Activated CD4-positive, CD25-positive, alpha-beta regulatory T cell treated with anti-CD3 and anti-CD28 coated beads, Interleukin-2, amount 50 U/mL, for 16 hours (primary cell): ENCODE results near the gene TUBA8.
"Not testable (repeated sequence)": the region's sequence is repeated elsewhere in the genome, so short reads cannot be mapped to it uniquely, and the experiment has no call there.

Experiments
- DNase-seq: peaks from one replicate; pipeline ENCODE4 v3.0.0-alpha.2; 2020; ENCODE audit warnings: low read depth, low spot score

Gene TUBA8

GRCh38 chr22:18105981-18106380 is 4.6 kb upstream of the TUBA8 start:
- not testable (repeated sequence) for DNase-seq

GRCh38 chr22:18106550-18107341 is 3.9 kb upstream of the TUBA8 start:
- not testable (repeated sequence) for DNase-seq

GRCh38 chr22:18108187-18108586 is 2.4 kb upstream of the TUBA8 start:
- no peak for DNase-seq

DNA sequence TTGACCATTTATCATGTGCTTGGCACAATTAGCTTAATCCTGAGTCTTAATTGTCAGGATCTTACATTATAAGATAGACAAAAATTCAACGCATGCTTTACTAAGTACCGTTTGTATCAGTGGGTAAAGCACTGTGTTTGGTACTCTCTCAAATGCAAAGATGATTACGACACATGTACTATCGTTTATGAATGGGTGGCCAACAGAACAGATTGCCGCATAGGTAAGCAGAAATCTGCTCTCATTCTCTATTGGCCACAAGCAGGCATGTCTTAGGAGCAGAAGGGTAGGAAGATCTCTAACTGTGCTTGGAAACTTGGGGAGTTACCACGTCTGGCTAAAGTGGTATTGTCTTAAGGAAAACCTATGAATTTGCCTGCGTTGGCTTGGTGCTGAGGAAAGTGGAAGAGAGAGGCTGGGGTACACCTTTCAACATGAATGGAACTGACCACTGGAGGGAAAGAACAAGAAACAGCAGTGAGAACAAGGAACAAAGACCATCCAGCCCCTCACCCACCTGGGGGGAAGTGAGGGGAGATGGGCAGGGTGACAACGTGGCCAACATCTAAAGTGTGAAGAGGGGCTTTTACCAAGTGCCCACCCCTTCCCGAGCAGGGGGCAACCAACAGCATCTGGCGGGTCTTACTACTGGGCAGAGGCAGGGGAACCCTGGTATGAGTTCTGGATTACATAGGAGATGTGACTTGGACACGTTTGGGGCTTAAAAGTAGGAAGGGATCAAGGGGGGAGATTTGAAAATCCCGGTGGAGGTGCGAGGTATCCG is 1.0 kb upstream of the TUBA8 start:
- no peak for DNase-seq

DNA sequence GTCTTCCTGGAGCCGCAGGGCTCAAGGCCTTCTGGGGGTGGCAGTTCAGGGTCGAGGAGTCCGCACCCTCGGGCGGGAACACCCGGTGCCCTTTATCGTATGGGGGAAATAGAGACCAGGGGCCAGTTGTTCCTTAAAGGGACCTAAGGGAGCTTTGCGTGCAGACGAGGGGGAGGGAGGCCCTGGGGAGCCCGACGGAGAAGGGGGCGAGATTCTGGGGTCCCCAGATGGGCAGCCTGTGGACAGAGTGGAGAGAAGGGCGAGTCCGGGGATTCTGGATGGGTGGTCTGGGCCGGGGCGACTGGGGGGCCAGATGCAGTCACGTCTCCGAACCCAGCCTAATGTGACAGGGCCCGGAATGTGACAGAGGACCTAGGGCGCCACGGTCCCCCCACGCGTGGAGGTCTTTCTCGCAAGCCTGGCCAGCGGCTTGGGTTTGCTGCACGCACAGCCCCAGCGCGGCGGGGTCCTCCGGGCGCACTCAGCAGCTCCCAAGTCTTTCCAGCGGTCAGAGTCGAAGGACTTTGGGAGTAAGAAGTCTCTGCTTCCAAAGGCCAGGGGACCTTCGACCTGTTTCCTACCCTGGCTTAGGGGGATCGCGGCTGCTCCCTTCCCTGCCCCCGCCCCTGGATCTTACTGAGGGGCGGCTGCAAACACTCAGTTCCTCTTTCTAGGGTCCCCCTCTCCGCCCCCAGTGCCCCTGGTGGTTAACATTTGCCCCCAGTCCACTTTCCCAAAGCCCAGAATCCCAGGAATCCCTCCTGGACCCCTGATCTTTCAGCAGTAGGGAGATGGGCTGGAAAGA is 547 bp downstream of the TUBA8 start:
- DNase-seq: no peak

DNA sequence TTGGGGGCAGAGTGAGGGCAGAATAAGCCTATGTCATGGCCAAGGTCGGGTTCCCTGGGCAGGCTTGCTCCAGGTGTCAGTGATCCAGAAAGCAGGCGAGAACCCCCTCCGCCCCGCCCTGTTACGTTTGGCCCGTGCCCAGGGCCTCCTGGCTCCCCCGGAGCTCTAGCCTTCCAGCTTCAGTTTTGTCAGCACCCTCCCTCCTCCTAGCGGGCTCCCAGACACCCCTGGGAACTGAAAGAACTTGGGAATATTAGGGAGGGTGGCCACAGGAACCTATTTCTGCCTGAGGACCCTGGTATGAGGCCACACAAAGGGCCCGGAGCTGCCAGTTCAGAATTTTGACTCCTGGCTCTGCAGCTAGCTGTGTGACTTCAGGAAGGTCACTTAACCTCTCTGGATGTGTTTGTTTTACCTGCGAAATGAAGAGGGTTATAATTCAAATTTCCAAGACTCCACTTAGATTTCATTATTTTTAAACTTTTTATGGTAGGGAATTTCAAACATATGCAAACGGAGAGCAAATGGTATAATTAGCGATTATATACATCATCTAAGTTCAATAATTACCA is 1.2 kb downstream of the TUBA8 start:
- no peak for DNase-seq

DNA sequence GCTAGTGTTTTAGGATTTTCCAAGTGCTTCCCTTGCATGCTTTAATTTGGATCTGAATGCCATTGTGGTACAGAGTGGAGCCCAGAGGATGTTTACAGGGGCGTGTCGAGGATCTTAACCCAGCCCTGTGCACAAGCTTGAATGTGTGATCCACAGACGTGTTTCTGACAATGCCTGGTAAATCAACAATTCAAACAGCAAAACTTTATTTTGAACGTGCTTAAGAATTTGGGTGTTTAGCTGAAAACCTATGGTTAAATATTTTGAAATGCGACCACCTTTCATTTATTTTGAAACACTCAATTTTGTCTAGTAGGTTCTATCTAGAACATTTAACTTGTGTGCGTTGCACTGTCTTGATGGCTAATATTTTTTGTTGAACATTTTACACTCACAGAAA is 1.8 kb downstream of the TUBA8 start:
- no peak for DNase-seq

GRCh38 chr22:18113680-18114394 is 3.2 kb downstream of the TUBA8 start:
- DNase-seq: no peak

GRCh38 chr22:18114495-18114894 is 3.9 kb downstream of the TUBA8 start:
- DNase-seq: no peak

DNA sequence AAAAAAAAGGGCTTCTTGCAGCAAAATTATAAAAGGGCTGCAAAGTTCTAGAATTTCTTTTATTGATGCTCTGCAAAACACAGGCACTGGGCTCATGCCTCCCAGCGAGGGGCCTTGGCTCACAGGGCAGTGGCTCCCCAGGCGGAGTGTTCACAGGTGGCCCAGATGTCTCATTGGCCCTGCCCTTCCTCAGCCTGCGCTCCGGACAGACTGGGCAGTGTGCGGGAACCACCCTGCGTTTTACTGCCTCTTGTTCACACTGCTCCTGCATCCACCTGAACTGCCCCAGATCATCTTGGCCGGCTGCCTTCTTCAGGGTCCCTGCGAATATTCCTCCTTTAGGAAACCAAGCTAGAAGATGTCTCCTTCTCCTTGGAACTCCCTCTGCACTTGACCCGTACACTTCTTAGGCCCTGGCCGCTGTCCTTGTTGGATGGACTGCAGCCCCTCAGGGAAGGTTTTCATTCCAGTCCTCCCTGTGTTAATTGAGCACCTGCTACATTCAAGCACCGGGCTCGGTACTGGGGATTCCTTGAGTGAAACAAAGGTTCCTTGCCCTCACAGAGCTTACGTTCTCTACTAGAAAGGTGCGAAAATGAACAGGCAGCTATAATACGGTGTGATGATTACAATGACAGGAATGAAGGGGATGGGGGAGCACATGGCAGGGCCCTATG is 4.5 kb downstream of the TUBA8 start:
- DNase-seq: no peak

GRCh38 chr22:18115906-18116371 is 5.3 kb downstream of the TUBA8 start:
- no peak for DNase-seq

DNA sequence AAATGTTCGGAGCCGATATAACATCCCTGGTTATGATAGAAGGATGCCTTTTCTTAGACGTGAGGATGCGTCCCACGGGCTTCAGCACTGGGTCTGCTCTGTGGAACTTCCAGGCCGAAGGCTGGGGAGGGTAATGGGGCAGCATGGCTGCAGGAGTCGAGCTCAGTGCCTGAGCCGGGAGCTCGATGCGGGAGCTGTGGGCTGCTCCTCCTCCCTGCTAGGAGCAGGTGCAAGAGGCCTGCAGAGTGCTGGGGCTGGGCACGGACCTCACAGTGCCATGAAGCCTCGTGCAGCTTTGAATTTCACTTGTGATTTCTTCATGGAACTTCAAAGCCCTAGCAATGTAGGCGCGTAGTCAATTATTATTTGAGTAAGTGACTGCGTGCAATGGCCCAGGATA is 6.0 kb downstream of the TUBA8 start:
- DNase-seq: no peak

GRCh38 chr22:18118345-18118915 is 7.8 kb downstream of the TUBA8 start:
- DNase-seq: no peak

- no peak for DNase-seq
Measured at GRCh38 chr22:18119409-18120110, 9.0 kb downstream of the TUBA8 start.

GRCh38 chr22:18120857-18121256 is 10.2 kb downstream of the TUBA8 start:
- DNase-seq: no peak

GRCh38 chr22:18121506-18121905 is 10.9 kb downstream of the TUBA8 start:
- DNase-seq: no peak

DNA sequence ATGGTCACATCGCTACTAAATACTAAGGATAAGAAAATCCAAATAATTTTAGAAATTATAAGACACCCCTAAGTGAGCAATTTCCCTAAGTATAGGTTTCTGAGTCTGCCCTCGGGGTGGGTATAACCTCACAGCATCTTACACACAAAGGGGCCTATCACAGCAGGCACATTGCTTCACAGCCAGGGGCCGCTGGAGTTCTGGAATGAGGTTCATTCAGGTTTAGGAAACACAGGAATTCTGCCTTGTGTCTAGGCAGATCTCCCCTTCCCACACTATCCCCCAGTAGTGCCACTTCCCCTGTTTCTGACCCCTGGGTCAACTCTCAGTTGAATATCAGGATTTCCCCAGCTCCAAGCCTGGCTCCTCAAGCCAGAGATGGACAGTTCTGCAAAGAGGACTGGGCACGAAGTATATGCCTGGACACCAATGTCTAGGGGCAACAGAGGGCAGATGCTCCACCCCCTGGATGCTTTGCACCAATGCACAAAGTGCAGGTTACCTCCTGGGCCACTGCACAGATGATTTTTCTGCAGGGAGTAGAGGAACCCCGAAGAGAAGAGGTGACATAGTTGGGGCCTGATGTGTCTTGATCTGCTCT is 11.4 kb downstream of the TUBA8 start:
- DNase-seq: no peak

DNA sequence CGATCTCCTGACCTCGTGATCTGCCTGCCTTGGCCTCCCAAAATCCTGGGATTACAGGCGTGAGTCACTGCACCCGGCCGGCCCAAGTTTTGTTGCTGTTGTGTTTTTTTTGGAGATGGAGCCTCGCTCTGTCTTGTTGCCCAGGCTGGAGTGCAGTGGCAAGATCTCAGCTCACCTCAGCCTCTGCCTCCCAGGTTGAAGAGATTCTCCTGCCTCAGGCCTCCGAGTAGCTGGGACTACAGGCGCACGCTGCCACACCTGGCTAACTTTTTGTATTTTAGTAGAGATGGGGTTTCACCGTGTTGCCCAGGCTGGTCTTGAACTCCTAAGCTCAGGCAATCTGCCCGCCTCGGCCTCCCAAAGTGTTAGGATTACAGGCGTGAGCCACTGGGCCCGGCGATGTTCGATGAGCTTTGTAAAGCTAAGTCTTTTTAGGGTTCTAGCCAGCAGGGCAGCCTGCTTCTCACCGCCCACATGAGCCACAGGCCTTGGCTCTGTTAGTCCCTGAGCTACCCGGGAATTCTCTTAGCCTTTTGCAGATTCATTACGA is 12.9 kb downstream of the TUBA8 start:
- DNase-seq: not testable (repeated sequence)

DNA sequence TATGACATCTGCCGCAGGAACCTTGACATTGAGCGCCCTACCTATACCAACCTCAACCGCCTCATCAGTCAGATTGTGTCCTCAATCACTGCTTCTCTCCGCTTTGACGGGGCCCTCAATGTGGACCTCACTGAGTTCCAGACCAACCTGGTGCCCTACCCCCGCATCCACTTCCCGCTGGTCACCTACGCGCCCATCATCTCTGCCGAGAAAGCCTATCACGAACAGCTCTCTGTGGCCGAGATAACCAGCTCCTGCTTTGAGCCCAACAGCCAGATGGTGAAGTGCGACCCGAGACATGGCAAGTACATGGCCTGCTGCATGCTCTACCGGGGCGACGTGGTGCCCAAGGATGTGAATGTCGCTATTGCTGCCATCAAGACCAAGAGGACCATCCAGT is 16.0 kb downstream of the TUBA8 start:
- DNase-seq: no peak
